Transverse colon (tissue), 4 donors: ENCODE data around the gene DDX20. TPM values are rescaled to one million over a fixed set of nuclear protein-coding genes. Genes with fewer than 3 reads are reported as not detected.
A peak's percentile ranks its signal among the peaks of the same experiment; 100 is the strongest.

Experiments used
- DNase-seq: peaks from one replicate; pipeline ENCODE4 v3.0.0-alpha.2; 2019
- H3K27ac ChIP-seq, 4 donors: fragments of 200-600 bp; sonication (generic); 2 replicates each; pipeline ENCODE4 v1.5.1; 2016 to 2018; ENCODE audit warnings: inconsistent platforms in 4 of 4
- H3K27me3 ChIP-seq: fragments of 200-600 bp; sonication (generic); 2 replicates; pipeline ENCODE4 v1.5.1; 2017; ENCODE audit warnings: inconsistent platforms
- H3K36me3 ChIP-seq, 4 donors: fragments of 200-600 bp; sonication (generic); 2 replicates each; pipeline ENCODE4 v1.5.1; 2017 to 2019; ENCODE audit warnings: inconsistent platforms in 4 of 4
- H3K4me1 ChIP-seq, 4 donors: fragments of 200-600 bp; sonication (generic); 2 replicates each; pipeline ENCODE4 v1.5.1; 2017 to 2020; ENCODE audit warnings: inconsistent platforms in 4 of 4
- H3K4me3 ChIP-seq, 4 donors: fragments of 200-600 bp; sonication (generic); 1 replicate in 1 of 4; 2 replicates in 3 of 4; pipeline versions ENCODE4 v1.5.1 to v1.6.1; 2017 to 2019; ENCODE audit warnings: inconsistent platforms in 4 of 4
- H3K9me3 ChIP-seq, 2 donors: fragments of 200-600 bp; sonication (generic); 2 replicates each; pipeline ENCODE4 v1.5.1; 2017 to 2019; ENCODE audit warnings: inconsistent platforms in 2 of 2
- CTCF ChIP-seq, 5 experiments: fragments of 200-600 bp in 3 of 5; fragments of 450-650 bp in 2 of 5; sonication (generic) in 3 of 5; IDR thresholded peaks; 1 replicate in 2 of 5; 2 replicates in 3 of 5; pipeline ENCODE4 v1.5.1; 2016 to 2017; ENCODE audit warnings: antibody characterized with exemption in 5 of 5, inconsistent platforms in 3 of 5, mild to moderate bottlenecking in 2 of 5, moderate library complexity in 1 of 5
- EP300 ChIP-seq: sonication (generic); formaldehyde crosslinking; IDR thresholded peaks from one replicate; pipeline ENCODE4 v1.6.1; 2017; ENCODE audit warnings: antibody characterized with exemption, low read depth
- POLR2A ChIP-seq: fragments of 450-650 bp; IDR thresholded peaks from one replicate; pipeline ENCODE4 v1.6.1; 2016; ENCODE audit warnings: antibody characterized with exemption, mild to moderate bottlenecking, moderate library complexity
- POLR2AphosphoS5 ChIP-seq, 3 donors: sonication (generic); formaldehyde crosslinking; IDR thresholded peaks; one replicate each; pipeline ENCODE4 v1.6.1; 2016; ENCODE audit warnings: antibody characterized with exemption in 3 of 3
- WGBS, 2 donors: methylation state at CpG; one replicate each; pipeline ENCODE4 v1.1.5; 2018; ENCODE audit warnings: low coverage in 1 of 2; 5-methylcytosine and 5-hydroxymethylcytosine counted together
- in situ Hi-C, 4 donors: fragments of 200-750 bp; cut with MboI; loops; one replicate each; pipeline versions ENCODE4 v1.15.0 to v1.15.1; 2017; ENCODE audit warnings: low sequenced_read_pairs in 3 of 4, low pct_ligation_motif_present in 1 of 4, low pct_unique_long_range_greater_than_20kb in 1 of 4
- intact Hi-C: fragments of 100-400 bp; cut with DNase I; formaldehyde crosslinking; loops from one replicate; pipeline ENCODE4 v1.15.1; 2023; ENCODE audit warnings: low total_unique reads
- total RNA-seq, 4 donors: library from RNA; depleted of rRNA; stranded (reverse); fragments of >200 nt; gene quantifications; one replicate each; pipeline ENCODE4 v1.1.0, GENCODE V29; 2016

Gene DDX20
- total RNA-seq, 4 donors from 2014 or later: 7.1 to 17.1 (median 12.2) TPM

GRCh38 chr1:111745675-111746613 is 9.8 kb upstream of the DDX20 start:
- no peaks in the 10 kb centered on the region for H3K9me3 ChIP-seq
- H3K27ac ChIP-seq: peak overlapping the region in 3 of 4 donors; percentile 35 to 63 (median 38)
- no peak for DNase-seq
- intact Hi-C loops (no loop called here), in situ Hi-C loops (loop anchor here in 1 of 4 donors (25.0 kb wide), 1 partner anchor 259 kb away; no protein-coding TSS in a partner anchor)
- no peak for TF ChIP-seq CTCF (IDR thresholded peaks at IDR 0.05)
- TF ChIP-seq POLR2AphosphoS5 (IDR thresholded peaks at IDR 0.05): peak in 1 of 3 donors; percentile 23
- no peak overlapping the region for H3K4me3 ChIP-seq
- peaks cover 0 to 4% (median 0%) of the 10 kb centered on the region in 4 donors for H3K4me1 ChIP-seq
- no peaks in the 10 kb centered on the region for H3K36me3 ChIP-seq
- WGBS, 2 donors: 85% methylated on average over 9 of the region's 9 CpGs; no CpG with 5 or more reads in 1 of the 2 donors
- H3K27me3 ChIP-seq: peaks cover 8% of the 10 kb centered on the region

- Histone ChIP-seq H3K9me3 (no peaks in the 10 kb centered on the region), H3K4me1 (peaks cover 0 to 4% (median 0%) of the 10 kb centered on the region in 4 donors), H3K27ac (peak overlapping the region in 2 of 4 donors; percentile 35 to 38), H3K4me3 (no peak overlapping the region), H3K27me3 (peaks cover under 1% of the 10 kb centered on the region), H3K36me3 (no peaks in the 10 kb centered on the region)
- DNase-seq: no peak
- 68 to 81% methylated on average over 2 of the region's 2 CpGs for WGBS, 2 donors
- in situ Hi-C loops: loop anchor here in 1 of 4 donors (25.0 kb wide), 1 partner anchor 259 kb away; no protein-coding TSS in a partner anchor
- TF ChIP-seq CTCF (IDR thresholded peaks at IDR 0.05) (no peak), POLR2A (no peak), POLR2AphosphoS5 (IDR thresholded peaks at IDR 0.05) (no peak), EP300 (no peak)
- intact Hi-C loops: no loop called here
These were observed 9.1 kb upstream of the DDX20 start for GRCh38 chr1:111746614-111746999.

DNA sequence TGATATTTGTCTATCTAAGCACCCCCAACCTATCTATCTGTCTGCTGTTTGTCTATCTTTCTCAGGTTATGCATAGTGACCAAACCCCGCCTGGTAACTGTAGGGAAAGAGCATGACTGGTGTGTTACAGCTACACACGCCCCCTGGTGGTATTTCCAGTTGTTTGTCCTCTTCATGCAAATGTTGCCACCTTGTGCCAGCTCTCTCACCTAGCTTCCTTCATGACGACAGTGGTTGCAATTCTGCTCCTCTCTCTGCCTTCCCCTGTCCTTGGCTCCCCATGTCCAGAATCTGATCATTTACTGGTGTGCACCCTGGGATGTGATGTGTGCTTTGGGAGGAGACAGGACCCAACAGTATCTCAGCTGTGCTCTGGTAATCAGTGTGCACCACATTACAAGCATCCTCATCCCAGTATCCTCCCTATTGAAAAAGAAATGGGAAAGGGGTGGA is 8.4 kb upstream of the DDX20 start:
- no peaks in the 10 kb centered on the region for H3K9me3 ChIP-seq
- no peak overlapping the region for H3K27ac ChIP-seq
- peaks cover 0 to 4% (median 0%) of the 10 kb centered on the region in 4 donors for H3K4me1 ChIP-seq
- H3K36me3 ChIP-seq: no peaks in the 10 kb centered on the region
- H3K27me3 ChIP-seq: no peaks in the 10 kb centered on the region
- TF ChIP-seq POLR2AphosphoS5 (IDR thresholded peaks at IDR 0.05) (no peak), CTCF (IDR thresholded peaks at IDR 0.05) (peak; percentile 52 to 71 (median 60))
- peak; percentile 71 for DNase-seq
- 21% methylated on average over 3 of the region's 3 CpGs; no CpG with 5 or more reads in 1 of the 2 donors for WGBS, 2 donors
- intact Hi-C loops (no loop called here), in situ Hi-C loops (loop anchor here in 1 of 4 donors (25.0 kb wide), 1 partner anchor 260 kb away; no protein-coding TSS in a partner anchor)
- H3K4me3 ChIP-seq: no peak overlapping the region

DNA sequence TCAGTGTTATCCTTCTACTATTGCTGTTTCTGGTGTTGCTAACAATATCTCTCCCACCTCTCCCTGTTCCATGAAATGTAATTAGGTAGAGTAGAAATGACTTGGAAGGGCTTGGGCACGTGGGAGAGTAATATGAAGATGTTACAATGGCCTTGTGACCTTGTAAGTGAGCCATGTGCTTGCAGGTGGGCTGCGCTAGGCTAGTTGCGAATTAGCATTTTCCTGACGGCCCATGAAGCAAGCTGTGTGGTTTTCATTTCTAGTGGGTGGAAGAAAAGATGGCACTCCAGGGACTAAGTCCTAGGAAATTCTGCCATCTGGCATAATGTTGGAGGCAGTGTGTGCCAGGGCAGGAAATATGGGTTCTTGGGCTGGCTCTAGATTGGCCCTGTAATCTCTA is 7.8 kb upstream of the DDX20 start:
- Histone ChIP-seq H3K4me3 (no peak overlapping the region), H3K27me3 (no peaks in the 10 kb centered on the region), H3K4me1 (peaks cover 0 to 4% (median 0%) of the 10 kb centered on the region in 4 donors), H3K9me3 (no peaks in the 10 kb centered on the region), H3K27ac (no peak overlapping the region), H3K36me3 (no peaks in the 10 kb centered on the region)
- TF ChIP-seq CTCF (IDR thresholded peaks at IDR 0.05) (no peak), POLR2A (no peak), POLR2AphosphoS5 (IDR thresholded peaks at IDR 0.05) (no peak)
- no peak for DNase-seq
- intact Hi-C loops (no loop called here), in situ Hi-C loops (loop anchor here in 1 of 4 donors (25.0 kb wide), 1 partner anchor 261 kb away; no protein-coding TSS in a partner anchor)
- WGBS, 2 donors: 85 to 100% methylated on average over 1 to 4 of the region's 4 CpGs
